Measurements from ENCODE around the gene UVRAG.
A peak's percentile ranks its signal among the peaks of the same experiment; 100 is the strongest.

The UVRAG gene

DNA sequence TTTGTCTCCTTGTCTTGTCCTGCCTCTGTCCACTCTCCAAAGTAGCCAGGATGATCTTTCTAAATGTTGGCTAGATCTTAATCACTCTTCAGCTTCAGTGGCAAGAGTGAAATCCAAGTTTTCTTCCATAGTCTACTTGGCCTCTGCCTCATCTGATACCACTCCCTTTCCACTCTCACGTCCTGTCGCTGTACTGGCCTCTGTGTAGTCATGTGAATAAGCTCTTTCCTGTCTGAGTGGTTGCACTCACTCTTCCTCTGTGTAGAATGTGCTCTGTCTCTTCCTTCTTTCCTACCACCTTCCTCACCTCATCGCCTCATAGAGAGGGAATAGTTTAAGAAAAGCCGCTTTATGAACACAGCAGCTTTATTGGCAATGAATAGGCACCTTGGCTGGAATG, 304.8 kb downstream of the UVRAG start:
- DNase-seq (ENCODE audit: low read depth) = no peak

DNA sequence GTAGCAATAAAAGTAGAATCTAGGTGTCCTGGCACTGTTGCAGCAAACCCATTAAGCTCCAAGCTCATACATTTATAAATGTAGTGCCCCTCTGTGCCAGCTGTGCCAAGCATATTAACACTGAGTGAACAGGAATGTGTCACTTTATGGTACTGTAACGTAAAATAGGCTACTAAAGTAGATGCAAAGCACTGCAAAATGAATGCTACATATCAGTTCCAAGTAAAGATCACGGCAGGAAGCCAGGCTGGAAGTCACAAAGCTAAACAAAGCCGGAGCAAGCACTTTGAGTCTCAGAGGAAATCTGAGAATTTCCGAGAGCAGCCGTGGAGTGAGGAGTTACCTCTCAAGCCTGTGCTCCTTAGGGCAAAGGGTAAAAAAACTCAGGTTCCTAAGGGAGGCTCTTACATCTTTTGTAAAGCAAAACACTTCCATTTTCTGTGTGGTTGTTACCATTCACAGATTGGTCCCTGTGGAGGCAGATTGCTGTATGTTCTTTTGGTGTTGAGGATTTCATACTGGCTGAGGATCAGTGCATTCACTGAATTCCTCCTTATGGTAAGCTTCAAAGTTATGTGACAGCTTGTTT, 305.6 kb downstream of the UVRAG start:
- no peak for DNase-seq (ENCODE audit: low read depth)

DNA sequence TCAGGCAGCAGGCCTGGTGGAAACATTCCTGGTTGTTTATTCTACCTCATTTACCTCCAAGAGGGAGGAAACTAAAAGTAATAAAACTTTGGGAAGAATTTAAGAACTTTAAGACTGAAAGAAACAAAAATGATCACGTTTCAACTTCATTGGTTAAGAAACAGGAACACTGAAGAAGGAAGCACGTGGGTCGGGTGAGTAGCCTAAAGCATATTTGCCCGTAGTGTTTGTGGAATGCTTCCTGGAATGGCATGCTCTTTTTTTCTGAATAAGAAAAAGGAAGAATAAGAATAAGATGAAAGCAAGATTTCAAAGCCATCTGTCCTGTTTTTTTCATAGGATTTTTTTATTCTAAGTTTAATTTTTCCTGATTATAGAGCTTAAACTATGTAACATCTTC, 308.2 kb downstream of the UVRAG start:
- no peak for DNase-seq (ENCODE audit: low read depth)

DNA sequence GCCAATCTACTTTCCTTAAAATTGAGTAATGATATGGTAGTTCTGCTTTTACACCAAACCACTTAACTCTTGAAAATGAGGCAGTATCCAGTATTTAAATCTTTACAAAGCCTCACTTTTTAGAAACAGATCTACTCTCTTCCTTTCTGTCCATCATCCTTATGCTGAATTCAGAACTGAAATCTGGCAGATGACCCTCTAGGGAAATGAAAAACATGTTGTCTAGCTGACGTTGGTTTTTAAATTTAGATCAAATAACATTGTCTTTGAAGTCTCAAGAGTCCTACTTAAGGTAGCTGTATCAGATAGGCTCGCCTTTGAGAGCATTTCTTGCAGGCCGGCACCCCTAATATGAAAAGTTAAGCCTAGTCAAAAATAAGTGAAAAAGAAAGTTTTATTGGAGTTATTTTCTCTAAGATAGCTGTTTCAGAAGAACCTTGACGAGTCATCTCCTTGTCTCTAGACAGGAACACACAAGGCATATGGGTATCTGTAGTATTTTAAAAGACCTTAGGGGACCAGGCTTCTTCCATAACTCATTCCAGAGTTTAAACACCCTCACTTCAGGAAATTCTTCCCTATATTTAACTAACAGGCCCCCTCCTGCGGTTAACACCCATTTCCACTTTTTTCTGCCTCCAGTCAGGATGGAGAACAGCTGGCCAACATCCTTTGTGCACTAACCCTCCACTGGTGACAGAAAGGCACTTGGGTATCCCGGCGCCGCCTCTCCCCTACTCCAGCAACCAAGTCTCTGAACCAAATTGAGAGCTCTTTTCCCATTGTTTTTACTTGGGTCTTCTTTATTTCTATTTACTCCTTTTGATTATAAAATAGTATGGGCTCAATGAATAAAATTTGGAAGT, 310.1 kb downstream of the UVRAG start:
- no peak for DNase-seq (ENCODE audit: low read depth)

DNA sequence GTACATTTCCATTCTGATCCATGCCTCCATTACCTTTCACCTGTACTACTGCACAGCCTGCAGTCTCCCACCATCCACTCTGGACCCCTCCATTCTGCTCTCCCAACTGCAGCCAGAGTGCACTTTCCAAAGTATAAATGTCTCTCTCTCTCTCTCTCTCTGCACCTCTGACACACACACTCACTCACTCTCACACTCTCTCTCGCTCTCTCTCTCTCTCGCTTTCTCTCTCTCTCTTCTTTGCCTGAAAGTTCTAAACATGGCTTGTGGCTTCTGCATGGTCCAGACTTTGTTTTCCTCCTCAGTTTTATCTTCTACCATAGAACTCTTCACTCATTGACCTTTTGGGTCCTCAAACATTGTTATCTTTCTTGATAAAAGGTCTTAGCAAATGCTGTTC, 314.7 kb downstream of the UVRAG start:
- no peak for DNase-seq (ENCODE audit: low read depth)

DNA sequence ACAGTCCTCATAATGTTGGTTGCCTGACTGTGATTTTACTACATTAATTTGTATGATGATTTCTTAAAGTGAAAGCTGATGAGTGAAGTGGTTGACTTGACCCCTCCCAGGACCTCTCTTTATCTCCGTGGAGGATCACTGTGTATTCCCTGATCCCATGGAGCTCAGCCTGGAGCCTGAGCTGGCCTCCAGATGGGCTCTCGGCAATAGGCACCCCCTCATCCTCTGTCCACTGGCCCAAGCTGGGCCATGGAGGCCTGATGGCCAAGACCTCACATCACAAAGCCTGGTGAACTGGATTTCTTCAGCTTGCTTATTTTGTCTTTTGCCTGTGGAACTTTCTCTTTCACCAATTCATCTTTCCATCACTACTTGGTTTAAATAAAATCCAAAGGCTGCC, 316.1 kb downstream of the UVRAG start:
- DNase-seq (ENCODE audit: low read depth) = no peak

DNA sequence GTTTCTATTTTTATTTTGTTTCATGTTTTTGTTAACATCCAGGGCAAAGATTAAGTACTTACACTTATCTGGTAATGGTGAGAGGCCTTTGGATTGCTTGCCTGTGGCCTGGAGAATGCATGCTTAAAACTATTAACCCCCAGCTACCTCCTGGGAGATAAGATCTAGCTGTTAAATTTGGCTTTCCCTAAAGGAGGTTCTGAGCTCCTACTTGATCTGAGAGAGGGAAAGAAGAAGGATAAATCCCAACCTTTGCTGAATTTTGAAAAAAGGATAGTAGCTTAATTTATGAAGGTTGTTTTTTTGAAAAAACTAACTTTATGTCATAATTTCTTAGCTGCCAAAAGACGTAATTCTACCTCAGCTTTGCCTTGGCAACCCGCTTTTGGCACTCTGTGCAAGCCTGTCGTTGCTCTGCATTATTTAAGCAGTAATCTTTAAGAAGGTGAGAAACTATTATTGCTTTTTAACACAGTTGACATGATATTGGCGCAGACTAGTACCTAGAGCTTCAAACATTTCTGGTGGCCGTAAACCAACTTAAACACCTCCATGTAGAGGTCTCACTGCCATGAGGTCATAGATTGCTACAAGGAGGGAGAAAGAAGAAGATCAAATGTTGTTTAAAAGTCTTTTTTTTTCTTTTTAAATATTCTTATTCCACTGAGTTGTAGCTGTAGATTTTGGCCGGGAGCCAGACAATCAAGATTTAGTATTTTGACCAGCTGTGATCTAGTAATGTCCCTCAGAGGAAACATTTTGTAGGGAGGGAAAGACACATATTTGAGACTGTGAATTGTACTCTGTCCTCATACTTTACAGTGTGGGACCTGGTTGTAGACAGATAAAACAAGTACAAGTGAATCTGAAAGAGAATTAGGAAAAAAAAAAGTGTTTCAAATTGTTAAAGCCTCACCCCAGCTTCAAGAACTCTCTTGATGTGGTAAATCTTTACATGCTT, 316.9 kb downstream of the UVRAG start:
- no peak for DNase-seq (ENCODE audit: low read depth)

DNA sequence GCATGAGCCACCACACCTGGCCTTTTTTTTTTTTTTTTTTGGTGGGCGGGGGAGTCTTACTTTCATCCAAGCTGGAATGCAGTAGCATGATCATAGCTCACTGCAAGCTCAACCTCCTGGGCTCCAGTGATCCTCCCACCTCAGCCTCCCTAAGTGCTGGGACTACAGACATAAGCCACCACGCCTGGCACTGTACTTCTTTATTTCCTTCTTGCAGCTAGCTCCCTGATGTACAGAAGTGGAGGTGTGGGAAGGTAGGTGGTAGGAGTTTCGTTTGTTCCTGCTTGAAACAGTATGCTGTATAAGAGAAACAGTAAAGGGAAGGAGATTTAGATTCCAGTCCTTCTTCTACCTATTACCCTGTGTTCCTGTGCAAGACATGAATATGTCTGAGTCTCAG, 319.2 kb downstream of the UVRAG start:
- no peak for DNase-seq (ENCODE audit: low read depth)

DNA sequence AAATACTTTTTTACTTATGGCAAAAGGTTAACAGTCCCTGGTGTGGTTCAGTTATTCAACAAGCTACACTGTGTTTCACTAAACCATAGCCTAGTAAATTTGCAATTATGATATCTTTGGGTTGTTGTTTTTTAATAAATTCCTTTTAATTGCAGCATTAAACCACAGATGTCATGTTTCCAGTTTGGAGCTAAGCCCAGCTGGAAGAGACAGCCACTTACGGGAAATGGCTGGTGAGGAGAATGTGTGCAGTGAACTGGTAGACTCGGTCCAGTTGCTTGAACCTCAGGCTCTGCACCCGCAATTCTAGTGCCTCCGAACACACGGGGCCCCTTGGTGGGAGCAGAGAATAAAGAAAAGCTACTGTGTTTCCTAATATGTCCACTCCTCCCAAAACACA, 320.5 kb downstream of the UVRAG start:
- no peak for DNase-seq (ENCODE audit: low read depth)

DNA sequence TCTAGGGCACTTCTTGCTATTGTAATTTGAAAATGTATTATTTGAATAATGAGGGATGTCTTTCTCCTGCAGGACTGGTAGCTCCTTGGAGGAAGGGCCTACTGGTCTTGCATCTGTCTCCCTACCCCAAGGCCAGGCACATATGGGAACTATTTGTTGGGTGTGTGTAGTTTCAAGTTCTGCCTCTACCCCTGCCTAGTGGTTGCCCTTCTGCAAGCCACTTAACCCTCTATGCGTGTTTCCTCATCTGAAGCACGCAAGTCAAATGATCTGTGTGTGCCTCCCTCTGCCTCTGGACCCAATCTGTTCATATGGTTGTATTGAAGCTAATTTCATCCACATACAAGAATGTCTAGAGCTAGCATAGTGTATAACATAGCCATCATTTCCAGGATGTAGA, 324.3 kb downstream of the UVRAG start:
- DNase-seq (ENCODE audit: low read depth) = no peak

DNA sequence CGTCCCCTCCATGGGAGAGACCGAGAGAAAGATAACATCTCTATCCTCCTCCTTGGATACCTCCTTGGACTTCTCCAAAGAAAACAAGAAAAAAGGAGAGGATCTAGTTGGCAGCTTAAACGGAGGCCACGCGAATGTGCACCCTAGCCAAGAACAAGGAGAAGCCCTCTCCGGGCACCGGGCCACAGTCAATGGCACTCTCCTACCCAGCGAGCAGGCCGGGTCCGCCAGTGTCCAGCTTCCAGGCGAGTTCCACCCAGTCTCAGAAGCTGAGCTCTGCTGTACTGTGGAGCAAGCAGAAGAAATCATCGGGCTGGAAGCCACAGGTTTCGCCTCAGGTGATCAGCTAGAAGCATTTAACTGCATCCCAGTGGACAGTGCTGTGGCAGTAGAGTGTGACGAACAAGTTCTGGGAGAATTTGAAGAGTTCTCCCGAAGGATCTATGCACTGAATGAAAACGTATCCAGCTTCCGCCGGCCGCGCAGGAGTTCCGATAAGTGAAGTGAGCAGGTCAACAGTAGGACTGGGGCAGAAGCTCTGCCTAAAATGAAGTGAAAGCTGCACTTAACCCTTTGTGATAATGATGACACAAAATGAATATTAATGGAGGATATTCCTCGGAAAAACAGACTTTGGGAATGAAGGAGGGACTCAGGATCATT, 326.0 kb downstream of the UVRAG start:
- no peak for DNase-seq (ENCODE audit: low read depth)

DNA sequence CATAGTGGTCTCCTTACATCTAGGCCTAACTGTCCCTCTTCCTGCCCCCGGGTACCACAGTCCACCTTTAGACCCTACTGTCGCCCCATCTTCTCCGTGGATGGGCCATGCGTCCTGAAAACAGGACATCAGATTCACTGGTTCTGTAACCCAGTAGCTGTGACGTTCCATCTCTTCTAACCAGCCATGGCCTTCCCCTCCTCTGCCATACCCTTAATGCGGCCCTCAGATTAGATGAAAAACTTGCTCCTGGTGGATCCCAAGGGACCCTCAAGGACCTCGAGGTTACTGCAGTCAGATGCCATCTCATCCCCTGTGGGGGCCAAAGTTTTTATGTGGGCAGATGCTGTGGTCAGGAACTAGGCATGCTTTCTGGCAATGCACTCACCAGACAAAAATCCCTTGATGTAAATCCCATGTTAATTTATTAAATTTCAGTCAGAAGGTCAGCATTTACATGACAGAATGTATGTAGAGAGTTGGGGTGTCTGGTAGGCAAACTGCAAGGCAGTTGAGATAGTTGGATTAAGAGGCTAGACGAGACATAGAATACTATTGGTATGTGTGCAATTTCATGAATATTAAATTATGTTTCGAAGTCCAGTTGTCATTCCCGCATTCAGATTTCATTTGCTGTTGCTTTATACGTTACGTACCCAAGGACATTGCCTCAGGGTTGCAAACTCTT, 327.0 kb downstream of the UVRAG start:
- no peak for DNase-seq (ENCODE audit: low read depth)

DNA sequence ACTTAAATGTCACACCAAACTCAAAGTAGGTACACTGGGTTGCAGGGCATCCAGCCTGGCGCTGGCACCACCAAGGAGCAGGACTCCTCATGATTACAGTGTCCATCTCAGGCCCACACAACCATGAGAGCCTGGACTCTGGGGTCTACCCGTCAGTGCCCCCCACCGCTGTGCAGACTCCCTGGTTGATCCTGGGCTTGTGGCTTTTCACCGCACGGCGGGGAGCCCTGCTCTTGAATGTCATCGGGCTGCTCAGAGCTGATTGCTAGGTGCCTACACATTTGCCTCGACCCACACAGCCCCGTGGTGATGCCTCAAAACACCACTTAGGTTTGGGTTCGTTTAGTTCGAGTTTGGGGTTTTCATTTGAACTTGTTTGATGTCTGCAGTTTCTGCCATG, 328.3 kb downstream of the UVRAG start:
- no peak for DNase-seq (ENCODE audit: low read depth)

DNA sequence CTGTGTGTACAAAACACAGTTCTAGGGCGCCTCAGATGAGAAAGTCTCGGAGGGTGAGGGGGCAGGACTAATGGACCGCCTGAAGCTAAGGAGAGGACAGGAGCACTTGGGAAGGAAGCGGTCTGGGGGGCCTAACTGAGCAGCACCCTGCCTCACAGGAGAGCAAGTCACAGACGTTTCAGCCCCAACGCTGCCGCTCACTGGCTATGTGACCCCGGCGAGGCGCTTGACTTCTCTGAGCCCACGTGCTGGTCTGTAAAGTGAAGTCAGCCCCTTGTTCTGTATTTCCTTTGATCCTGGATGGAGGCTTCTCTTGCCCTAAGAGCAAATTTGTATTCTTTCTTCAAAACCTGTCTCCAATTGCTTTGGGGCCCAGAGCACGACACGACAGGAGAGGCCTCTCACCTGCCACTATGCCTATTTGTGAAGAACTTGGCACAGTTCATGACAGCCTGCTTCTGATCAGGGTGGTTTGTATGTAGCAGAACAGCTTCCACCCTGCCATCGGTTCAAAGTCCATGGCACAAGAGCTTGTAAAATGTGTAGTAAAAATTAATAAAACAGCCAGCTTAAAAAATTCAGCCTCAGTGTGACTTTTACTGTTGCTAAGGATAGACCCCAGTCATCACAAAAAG, 332.2 kb downstream of the UVRAG start:
- no peak for DNase-seq (ENCODE audit: low read depth)

DNA sequence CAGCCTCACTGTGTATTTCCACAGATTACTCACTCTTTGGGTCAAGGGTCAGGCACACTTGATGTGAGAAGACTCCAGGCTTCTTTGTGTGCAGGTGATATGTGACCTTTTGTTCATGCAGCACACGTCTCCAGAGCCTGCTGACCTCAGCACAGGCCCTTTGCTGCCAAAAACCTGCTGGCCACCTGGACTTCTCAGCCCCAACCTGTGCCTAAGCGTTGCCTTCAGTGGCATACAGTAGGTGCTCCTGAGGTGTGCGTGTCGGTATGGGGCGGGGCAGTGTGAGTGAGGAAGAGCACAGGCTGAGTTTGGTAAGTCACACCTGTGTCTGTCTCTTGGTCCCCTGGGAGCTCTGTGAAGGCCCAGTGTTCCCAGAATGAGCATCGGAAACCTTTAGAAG, 333.2 kb downstream of the UVRAG start:
- DNase-seq (ENCODE audit: low read depth) = no peak

DNA sequence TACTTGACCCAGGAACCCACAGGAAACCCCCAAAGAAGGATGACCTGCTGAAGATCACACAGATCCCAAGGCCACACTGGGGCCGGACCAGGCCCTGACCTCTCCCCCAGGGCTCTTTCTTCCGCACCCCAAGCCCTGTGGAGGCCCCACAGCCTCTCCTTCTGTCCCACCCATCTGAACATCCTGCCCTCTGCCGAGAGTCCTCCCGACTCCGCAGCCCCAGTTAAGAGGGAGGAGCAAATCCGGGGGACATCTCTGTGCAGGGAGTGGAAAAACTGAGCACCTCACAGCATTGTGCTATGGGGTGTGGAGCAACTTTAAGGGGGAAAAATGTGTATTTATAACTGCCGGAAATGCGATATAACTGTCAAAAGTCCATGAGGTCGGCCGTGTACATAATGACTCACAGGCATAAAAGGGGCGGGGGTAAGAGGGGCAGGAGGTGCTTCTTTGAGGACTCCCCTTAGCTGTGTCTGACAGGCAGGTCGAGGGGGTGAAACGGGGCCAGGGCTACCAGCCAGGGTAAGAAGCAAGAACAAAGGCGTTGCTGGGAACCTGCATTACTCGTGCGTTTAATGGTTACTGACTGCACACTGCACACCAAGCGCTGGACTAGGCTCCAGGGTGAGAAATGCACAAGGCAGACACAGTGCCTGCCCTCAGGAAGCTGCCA, 334.1 kb downstream of the UVRAG start:
- no peak for DNase-seq (ENCODE audit: low read depth)

DNA sequence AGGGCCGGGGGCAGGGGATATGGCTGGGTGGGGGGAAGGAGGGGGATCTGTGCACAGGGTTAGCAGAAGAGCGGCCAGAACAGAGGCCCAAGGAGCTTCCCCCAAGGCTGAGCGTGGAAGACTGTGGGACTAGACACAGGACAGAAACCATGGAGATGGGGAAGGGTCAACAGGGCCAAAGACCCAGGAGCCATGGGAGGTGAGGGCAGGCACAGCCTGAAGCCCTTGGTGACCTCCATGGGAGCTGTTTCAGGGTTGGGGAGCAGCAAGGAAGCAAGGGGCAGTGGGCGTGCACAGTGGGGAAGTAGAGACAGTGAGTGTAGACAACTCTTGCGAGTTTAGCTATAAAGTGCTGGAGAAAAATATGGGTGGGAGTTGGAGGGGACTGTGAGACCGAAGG, 334.7 kb downstream of the UVRAG start:
- no peak for DNase-seq (ENCODE audit: low read depth)

DNA sequence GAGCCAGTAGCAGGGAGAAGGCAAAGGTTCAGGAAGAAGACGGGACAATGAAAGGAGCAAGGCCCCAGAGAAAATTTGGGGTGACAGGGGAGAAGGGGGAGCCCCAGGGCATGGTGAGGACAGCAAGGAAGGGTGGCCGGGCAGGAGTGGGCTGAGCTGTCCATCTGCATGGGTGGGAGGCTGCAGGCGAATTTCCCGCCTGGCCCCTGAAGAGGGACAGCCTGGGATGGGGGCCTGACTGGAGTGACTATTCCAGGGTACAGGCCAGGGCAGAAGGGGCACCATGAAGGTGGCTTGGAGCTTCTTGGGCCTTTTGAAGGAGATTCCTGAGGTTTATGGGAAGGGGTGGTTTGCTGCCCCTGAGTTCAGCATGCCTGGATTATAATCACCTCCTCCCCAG, 335.1 kb downstream of the UVRAG start:
- DNase-seq (ENCODE audit: low read depth) = no peak

DNA sequence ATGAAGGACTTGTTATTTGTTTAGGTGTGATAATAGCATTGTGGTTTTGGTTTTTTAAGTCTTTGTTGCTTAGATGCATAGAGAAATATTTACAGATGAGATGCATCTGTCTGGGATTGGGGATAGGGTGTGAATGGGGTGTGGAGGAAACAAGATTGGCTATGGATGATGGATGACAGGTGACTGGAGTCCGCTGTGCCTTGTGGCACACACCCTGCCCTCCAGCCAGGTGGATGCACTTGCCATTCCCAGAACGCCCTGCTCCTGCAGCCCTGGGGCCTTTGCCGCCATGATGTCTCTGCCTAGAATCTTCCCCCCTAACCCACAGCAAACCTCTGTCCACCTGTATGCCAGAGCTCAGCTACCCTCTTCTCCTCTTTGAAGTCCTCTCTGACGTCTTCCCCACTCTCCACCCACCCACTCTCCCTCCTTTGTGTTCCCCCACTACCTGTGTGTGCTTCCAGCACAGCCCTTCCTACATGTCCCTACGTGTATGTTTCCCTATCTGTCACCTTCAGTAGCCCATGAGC, 336.6 kb downstream of the UVRAG start:
- DNase-seq (ENCODE audit: low read depth) = no peak

DNA sequence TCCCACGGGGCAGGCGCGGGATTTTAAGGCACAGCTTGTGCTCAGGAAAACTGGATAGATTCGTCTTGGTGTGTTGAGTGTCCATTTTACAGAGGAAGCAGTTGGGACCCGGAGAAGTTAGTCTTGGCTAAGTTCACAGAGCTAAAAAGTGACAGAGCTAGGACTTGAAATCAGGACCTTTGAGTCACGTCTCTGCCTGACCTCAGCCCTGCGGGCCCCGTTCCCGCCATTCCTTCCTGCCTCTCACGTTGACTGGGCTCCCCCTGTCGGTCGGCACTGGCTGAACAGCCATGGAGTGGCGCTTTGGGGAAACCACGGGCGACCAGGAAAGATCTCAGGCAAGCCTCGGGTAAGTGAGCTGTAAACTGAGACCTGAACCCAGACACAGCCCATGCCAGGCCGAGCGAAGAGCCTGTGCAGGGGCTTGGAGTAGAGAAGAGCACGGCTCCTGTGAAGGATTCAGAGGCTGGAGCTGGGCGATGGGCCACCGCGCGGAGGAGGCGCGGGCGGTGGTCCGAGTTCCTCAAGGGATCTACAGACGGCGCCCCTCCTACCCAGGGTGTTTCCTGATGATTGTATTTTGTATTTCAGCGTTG, 337.2 kb downstream of the UVRAG start:
- peak; percentile 78 for DNase-seq (ENCODE audit: low read depth)

Data from stimulated activated CD8-positive, alpha-beta memory T cell treated with anti-CD3 and anti-CD28 coated beads, Interleukin-4, amount 100 ng/mL, for 24 hours (primary cell).